Measurements from ENCODE around the gene NXPE3.
"Not testable (repeated sequence)": the region's sequence is repeated elsewhere in the genome, so short reads cannot be mapped to it uniquely, and the experiment has no call there.

The NXPE3 gene

DNA sequence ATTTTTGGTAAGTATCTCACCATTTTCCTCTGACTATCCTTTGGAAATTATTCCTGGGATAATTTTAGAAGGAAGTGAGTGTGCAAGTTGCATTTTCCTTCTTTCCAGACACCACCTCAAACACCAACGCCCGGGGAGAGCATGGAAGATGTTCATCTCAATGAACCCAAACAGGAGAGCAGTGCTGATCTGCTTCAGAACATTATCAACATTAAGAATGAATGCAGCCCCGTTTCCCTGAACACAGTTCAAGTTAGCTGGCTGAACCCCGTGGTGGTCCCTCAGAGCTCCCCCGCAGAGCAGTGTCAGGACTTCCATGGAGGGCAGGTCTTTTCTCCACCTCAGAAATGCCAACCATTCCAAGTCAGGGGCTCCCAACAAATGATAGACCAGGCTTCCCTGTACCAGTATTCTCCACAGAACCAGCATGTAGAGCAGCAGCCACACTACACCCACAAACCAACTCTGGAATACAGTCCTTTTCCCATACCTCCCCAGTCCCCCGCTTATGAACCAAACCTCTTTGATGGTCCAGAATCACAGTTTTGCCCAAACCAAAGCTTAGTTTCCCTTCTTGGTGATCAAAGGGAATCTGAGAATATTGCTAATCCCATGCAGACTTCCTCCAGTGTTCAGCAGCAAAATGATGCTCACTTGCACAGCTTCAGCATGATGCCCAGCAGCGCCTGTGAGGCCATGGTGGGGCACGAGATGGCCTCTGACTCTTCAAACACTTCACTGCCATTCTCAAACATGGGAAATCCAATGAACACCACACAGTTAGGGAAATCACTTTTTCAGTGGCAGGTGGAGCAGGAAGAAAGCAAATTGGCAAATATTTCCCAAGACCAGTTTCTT lies 74.2 kb downstream of the NXPE3 start:
- no peak for DNase-seq (ENCODE audit: low spot score)

DNA sequence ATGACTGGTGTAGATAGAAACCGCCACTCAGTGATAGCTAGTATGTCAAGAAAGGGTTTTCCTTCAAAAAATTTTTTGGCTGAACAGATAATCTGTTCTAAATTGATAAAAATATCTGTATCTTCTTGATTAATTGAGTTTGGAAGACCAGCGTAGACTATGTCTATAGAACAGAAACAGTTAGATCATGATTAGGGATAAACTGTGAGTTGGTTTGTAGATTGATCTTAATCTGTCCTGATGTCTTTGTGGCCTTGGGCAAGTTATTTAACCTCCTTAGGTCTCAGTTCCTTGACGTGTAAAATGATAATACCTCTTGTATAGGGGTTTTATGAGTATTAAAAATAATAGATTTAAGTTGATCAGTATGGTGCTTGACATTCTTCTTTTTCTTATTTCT lies 75.0 kb downstream of the NXPE3 start:
- no peak for DNase-seq (ENCODE audit: low spot score)

DNA sequence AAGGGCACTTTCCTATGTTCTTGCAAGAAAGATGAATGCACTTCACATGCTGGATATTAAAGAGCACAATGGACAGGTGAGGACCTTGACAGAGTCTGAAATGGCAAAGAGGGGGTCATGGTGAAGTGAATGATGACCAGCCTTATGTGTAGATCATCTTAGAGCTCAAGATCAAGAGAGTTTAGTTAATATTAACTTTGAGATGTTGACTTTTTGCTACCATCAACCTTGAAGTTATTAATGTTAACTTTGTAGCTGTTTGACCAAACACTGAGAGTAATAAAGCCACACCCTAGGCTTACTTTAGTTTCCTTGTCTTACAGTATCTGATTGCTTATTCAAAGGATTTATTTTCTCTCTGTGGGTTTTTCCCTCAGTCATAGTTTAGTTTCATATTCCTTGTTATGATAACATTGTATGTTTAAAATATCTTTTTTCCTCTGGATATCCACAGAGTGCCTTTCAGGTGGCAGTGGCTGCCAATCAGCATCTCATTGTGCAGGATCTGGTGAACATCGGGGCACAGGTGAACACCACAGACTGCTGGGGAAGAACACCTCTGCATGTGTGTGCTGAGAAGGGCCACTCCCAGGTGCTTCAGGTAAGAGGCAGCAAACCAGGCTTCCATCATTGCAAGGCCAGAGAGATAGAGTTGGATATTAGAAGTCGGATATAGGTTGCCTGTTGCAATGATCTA lies 75.7 kb downstream of the NXPE3 start:
- no peak for DNase-seq (ENCODE audit: low spot score)

DNA sequence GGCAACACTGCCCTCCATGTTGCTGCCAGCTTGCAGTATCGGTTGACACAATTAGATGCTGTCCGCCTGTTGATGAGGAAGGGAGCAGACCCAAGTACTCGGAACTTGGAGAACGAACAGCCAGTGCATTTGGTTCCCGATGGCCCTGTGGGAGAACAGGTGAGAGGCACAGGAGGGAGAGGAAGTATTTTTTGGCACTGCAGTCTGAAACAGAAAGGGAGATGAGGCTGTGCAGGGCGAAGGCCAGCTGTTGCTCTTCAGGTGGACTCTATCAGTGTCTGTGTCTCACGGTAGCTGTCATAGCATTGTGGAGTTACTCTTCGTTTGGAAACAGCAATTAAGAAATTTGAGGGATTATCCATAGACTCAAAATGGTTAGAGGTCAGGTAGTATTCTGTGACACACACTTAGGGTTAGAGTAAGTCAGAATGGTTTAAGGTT lies 78.3 kb downstream of the NXPE3 start:
- no peak for DNase-seq (ENCODE audit: low spot score)

DNA sequence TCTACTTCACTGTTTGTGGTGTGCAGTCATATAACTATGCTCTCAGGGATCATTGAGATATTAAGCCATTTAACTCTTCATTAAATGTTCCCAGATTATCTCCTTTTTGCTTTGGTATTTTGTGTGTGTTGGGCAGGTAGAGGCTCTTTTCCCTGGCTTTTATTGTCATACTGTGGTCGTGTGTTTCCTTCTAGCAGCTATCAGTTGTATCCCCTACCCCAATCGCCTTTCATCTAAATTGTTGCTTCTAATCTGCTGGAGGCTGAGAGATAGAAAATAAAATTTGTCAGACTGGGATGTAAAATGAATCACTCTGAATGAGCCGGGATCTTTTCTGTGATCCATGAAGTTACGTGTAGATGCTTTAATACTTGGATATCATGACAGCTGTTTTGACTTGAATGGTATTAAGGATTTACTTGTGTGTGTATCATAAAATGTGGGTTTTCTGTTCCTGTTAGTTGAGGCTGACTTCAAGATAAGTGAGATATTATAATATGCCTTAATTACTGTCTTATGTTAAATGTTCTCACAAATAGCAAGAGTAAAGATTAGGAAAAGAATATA lies 79.5 kb downstream of the NXPE3 start:
- DNase-seq (ENCODE audit: low spot score), result no peak

DNA sequence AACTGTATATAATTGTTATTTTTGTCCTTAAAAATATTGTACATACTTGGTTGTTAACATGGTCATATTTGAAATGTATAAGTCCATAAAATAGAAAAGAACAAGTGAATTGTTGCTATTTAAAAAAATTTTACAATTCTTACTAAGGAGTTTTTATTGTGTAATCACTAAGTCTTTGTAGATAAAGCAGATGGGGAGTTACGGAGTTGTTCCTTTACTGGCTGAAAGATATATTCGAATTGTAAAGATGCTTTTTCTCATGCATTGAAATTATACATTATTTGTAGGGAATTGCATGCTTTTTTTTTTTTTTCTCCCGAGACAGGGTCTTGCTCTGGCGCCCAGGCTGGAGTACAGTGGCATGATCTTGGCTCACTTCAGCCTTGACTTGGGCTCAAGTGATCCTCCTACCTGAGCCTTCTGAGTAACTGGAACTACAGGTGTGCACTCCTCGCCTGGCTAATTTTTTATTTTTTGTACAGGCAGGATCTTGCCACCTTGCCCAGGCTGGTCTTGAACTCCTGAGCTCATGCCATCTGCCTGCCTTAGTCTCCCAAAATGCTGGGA lies 81.0 kb downstream of the NXPE3 start:
- DNase-seq (ENCODE audit: low spot score), result no peak

DNA sequence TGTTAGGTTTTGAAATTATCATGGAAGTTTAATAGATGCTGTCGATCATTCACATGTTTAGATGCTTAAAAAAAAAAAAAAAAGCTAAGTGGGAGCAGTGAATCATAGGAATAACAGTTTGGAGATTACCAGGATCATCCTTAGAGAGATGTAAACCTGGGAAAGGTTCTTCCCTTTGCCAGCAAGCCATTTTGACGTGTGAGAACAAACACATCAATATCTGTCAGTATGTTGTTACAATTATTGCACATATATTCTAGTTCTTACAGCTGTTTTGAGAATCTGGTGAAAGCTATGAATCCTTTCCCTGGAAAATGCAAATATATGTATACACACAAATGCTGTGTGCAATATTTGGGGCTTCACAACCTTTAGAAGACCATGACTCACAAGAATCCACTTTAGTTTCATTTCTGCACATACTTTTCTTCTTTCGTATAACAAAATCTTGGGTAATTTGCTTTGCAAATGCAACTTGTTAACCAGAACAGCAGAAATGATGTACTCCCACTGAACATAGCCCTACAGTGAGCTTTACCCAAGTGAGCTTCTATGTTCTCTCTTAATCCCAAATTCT lies 82.3 kb downstream of the NXPE3 start:
- DNase-seq (ENCODE audit: low spot score), result no peak

DNA sequence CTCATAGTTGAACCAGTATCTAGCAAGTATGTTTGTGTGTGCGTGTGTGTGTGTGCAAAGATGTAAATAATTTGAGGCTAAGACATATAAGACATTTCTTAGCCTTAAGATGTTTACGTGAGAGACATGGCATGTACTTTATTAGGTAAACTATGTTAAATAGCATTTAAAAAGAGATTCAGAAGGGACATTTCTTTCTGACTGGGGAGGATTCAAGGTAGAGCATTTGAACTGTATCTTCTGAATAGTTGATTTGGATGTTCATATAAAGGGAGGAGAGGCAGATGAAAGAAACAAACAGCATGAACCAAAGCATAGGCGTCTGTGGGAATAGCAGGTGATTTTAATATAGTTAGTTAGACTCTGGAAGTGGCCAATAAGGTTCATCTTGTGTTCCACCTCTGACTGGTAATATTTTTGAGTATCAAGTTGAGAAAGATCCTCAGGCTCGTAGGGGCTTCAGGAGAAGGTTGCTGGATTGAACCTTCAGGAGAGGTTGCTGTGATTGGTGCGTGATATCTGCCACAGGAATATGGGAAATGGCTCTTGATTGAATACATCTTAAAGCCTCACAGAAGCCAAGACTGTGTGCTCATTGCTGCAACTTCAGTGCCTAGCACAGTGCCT lies 82.9 kb downstream of the NXPE3 start:
- no peak for DNase-seq (ENCODE audit: low spot score)

DNA sequence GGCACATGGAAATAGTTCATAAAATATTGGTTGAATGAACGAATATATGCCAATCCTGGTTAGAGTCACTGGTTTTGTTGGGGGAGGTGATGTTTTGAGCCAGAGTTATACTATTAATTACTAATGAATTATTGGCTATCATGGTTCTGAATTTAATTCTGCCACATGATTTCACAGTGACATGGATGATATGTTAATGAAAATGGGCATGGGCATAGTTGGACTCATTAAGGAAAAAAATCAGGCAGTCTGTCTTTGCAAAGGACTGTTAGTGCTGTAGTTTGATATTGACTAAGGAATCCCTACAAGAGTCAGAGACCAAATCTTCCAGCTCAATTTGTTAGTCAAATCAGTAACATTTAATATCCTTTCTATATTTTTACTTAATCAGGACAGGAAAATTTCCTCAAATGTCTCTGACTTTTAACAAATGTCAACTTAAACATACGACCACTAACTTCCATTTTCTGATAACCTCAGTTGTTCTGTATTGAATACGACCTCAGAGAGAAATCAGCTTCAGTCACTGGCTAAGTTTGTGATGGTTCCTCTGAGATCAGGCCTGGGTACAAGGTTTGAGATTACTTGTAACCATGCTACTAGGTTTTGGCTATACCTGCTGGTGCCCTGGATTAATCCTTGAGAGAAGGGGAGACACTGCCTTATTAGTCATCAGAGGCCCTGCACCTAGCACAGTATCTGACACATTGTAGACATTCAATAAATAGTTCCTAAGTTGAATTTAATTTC lies 83.6 kb downstream of the NXPE3 start:
- no peak for DNase-seq (ENCODE audit: low spot score)

DNA sequence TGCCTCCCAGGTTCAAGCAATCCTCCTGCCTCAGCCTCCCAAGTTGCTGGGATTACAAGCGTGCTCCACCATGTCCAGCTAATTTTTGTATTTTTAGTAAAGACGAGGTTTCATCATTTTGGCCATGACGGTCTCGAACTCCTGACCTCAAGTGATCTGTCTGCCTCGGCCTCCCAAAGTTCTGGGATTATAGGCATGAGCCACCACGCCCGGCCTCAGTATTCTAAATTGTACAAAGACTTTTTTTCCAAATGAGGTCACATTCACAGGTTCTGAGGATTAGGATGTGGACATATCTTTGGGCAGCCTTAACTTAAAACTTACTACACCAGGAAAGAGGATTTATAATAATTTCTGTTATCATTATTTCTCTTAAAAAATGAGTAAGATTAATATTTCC lies 85.9 kb downstream of the NXPE3 start:
- not testable (repeated sequence) for DNase-seq (ENCODE audit: low spot score)

DNA sequence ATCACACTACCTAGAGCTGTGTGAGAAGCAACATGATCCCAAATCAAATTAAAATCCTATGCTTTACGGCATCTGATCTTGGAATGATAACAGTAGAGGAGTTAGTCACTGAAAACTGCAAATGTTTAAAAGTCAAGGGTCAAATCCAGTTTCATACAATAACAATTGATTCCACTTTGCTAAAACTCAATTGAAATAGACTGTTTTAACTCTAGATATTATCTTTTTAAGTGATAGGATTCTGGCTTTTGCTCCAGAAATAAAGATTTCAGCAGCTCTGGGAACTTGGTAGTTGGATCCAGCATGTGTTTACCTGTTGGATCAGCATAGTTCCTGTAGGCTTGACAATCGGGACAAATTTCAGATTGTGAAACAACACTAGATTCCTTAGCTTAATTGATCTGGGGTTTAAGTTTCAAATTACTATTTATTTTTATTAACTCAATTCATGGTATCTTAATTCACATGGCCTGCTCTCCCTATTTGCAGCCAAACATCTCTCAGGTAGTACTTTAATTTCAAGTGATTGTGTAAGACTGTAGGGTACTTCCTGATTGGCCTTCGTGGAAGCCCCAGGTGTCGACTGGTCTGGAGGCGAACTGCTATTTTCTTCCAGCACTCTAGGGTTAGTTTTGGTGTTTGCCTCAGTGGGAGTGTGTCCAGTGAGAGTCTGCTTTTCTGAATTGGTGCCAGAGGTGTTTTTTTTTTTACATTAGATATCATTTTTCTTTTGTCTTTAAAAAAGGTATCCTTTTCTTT lies 86.9 kb downstream of the NXPE3 start:
- no peak for DNase-seq (ENCODE audit: low spot score)

DNA sequence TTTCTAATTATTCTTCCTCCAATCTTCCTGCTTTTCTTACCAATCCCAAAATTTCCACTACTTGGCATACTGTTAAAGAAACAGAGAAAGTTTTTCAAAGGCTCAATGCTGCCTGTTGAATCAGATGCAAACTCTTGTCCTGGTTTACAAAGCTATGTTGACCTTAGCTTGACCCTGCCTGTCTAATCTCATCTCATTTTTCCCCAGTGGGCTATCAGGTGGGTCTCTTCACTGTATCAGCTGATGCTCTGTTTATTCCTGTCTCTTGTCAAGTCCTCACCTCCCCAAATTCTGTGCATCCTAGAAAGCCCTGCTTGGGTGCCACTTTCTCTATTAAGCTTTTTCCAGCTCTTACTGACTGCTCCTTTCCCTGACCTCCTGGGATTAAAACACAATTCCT lies 88.5 kb downstream of the NXPE3 start:
- DNase-seq (ENCODE audit: low spot score), result no peak

DNA sequence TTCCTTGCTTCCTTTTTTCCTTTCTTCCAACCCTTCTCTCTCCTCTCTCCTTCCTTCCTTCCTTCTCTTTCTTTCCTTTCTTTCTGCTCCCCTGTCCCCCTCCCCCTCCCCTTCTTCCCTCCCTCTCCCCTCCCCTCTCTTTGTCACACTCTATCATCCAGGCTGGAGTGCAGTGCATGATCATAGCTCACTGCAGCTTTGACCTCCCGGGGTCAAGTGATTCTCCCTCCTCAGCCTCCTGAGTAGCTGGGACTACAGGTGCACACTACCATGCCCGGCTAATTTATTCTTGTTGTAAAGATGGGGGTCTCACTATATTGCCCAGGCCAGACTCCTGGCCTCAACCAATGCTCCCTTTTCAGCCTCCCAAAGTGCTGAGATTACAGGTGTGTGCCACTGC lies 89.0 kb downstream of the NXPE3 start:
- DNase-seq (ENCODE audit: low spot score), result no peak

DNA sequence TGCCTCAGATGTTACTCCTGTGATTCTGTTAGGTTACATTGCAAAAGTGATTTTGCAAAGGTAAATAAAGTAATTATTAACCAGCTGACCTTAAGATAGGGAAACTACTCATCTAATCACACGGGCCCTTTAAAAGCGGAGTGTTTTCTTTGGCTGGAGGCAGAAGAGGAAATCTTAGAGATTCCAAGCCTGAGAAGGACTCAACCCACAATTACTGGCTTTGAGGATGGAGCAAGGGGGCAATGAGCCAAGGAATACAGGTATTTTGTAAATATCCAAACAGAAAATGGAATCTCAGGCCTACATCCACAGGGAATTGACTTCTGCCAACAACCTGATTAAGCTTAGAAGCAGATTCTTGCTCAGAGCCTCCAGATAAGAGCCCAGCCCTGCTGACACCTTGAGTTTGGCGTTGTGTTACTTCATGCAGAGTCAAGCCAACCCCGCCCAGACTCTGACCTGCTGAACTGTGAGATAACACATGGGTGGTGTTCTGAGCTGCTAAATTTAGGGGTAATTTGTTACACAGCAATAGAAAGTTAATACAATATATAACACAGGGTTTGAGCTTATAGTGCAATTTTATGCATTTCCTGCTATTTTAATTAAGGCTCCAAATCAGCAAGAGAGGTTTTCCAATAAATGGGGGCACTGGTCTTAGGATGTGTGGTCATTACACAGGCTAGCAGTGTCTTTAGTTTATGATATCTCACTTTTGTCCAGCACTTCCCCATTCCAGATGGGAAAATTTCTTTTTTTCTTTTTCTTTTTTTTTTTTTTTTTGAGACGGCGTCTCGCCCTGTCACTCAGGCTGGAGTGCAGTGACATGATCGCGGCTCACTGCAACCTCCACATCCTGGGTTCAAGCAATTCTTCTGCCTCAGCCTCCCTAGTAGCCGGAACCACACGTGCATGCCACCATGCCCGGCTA lies 89.8 kb downstream of the NXPE3 start:
- DNase-seq (ENCODE audit: low spot score), result no peak

DNA sequence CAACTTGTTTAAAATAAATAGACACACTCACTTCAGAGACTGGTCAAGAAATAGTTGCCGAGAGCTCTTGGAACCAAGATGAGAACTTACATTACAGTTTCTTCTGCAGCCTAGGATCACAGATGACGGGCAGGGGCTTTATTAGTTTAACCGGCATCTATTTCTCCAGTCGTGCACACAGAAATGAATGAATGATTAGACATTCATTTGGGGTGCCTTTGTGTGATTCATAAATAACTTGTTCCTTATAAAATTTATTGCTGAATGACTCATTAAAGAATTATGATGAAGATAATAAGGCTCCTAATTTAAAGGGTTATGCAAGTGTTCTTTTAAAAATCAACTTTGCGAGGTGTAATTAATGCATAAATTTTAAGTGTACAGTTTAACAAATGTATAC lies 91.1 kb downstream of the NXPE3 start:
- no peak for DNase-seq (ENCODE audit: low spot score)

DNA sequence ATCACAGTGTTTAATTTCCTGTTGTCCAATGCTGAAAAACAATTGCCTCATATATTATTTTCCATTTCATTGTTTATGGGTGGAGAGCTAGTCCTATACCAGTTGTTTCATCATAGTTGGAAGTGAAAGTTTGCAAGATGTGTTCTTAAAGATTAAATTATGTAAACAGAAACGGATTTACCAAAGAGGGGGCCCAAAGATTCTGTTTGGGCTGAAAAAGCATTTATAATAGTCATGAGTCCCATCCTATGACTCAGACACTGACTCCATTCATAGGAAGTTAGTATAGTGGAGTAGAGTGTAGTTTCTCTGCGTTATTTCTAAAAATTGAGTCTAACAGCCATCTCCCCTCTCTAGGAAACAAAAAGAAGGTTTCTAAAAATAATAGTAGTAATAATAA lies 94.6 kb downstream of the NXPE3 start:
- no peak for DNase-seq (ENCODE audit: low spot score)

DNA sequence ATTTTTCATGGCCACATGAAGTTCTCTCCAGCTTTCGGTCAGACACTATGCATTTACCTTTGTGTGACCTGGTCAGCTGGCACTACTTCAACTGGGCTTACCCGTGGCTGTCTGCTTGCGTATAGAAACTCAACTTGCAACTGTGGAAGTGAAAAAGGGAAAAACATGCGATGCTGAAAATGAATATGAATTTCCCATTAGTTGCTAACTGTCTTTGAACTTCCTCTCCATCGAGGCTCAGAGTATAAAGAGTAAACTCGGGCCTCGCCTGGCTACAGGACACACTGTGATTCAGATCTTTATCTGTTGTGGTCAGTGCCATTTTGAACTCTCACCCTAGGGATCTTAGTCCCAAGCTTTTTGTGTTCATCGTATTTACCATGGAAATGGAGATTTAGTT lies 97.1 kb downstream of the NXPE3 start:
- no peak for DNase-seq (ENCODE audit: low spot score)
